ENCODE data around the gene NRM.

Gene NRM

DNA sequence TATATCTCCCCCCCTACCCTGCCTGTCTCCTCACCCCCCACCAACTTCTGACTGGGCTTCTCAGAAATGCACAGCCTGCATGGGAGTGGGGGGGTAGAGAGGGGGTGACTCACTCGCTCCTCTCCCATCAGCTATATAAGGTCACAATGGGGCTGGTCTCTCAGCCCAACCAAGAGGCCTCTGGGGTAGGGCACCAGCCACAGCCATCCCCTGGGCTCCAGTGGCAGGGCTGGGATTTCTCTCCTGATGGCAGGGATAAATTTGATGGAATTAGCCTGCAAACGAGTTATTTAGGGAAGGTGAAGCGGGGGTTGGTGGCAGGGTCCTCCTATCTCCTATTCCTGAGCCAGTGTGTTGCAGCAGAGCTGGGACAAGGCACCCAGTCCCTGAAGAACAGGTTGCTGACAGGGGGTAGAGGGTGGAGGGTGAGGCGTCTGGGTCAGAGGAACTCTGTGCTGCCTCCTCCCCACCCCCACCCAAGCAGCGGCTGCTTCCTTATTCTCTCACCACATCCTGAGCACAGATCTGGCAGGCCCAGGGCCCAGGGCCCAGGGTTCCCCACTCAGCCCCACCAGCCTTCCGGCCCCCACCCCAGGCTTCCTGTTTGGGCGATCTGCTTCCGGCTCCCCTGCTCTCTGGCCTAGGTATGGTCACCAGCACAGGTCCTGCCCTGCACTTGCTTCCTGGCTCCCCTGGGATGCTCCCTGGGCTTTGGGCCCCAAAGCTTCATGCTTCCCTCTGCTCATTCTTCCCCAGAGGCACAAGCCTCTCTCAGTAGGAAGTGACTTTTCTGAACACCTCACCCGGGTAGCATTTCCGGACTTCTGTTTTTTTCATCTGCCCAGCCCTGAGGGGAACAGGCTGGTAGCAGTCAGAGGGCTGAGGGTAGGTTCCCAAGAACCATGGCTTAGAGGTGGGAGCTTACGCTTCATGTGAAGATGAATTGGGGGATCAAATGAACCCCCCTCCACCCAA lies 8.4 kb downstream of the NRM start:
- H3K4me3 ChIP-seq (ENCODE audit: control insufficient read depth, low read depth, low read length), result peak overlapping the region; percentile 92
- peak; percentile 89 for DNase-seq (ENCODE audit: low read depth)
- TF ChIP-seq, protein P1, sequence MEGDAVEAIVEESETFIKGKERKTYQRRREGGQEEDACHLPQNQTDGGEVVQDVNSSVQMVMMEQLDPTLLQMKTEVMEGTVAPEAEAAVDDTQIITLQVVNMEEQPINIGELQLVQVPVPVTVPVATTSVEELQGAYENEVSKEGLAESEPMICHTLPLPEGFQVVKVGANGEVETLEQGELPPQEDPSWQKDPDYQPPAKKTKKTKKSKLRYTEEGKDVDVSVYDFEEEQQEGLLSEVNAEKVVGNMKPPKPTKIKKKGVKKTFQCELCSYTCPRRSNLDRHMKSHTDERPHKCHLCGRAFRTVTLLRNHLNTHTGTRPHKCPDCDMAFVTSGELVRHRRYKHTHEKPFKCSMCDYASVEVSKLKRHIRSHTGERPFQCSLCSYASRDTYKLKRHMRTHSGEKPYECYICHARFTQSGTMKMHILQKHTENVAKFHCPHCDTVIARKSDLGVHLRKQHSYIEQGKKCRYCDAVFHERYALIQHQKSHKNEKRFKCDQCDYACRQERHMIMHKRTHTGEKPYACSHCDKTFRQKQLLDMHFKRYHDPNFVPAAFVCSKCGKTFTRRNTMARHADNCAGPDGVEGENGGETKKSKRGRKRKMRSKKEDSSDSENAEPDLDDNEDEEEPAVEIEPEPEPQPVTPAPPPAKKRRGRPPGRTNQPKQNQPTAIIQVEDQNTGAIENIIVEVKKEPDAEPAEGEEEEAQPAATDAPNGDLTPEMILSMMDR (conservative IDR thresholded peaks at IDR 0.05; ENCODE audit: control insufficient read depth, insufficient read depth, low read depth, low read length), result no peak

- TF ChIP-seq, protein P1 (conservative IDR thresholded peaks at IDR 0.05; ENCODE audit: control insufficient read depth, insufficient read depth, low read depth, low read length), result no peak
- peak overlapping the region; percentile 92 for H3K4me3 ChIP-seq (ENCODE audit: control insufficient read depth, low read depth, low read length)
- no peak for DNase-seq (ENCODE audit: low read depth)
These were observed 9.0 kb downstream of the NRM start for GRCh38 chr6:30681766-30682142.

GRCh38 chr6:30679765-30680535 lies 10.8 kb downstream of the NRM start:
- TF ChIP-seq, protein P1 (conservative IDR thresholded peaks at IDR 0.05; ENCODE audit: control insufficient read depth, insufficient read depth, low read depth, low read length), result no peak
- peak overlapping the region; percentile 20 for H3K4me3 ChIP-seq (ENCODE audit: control insufficient read depth, low read depth, low read length)
- DNase-seq (ENCODE audit: low read depth), result no peak

GRCh38 chr6:30678964-30679726 lies 11.6 kb downstream of the NRM start:
- TF ChIP-seq, protein P1 (conservative IDR thresholded peaks at IDR 0.05; ENCODE audit: control insufficient read depth, insufficient read depth, low read depth, low read length), result peak; percentile 84
- DNase-seq (ENCODE audit: low read depth), result peak; percentile 78

DNA sequence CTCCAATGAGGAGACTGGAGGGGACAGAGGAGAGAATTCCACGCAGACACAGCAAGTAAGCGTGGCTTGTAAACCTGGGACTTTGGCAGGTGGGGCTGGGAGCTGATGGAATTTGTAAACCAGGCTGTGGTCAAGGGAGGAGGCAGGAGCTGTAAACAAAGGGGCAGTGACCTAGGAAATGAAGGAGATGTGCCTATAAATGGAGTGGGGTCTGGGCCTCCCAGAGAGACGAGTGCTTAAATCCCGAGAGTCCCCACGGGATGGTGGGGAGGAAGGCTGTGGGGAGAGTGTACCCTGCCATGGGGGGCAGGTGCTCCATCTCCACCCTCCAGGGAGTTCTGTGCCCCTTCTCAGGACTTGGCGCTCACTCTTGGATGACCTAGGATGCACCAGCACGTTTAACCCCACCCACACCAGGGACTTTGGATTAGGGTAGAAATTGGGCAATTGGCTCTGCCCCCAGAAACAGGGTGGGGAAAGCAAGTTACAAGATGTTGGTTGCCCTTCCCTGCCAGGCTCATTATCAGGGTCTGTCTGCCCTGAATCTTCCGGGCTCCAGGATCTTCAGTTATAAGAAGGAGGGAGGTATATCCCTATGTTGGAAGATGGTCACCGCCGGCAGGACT lies 14.0 kb downstream of the NRM start:
- no peak overlapping the region for H3K4me3 ChIP-seq (ENCODE audit: control insufficient read depth, low read depth, low read length)
- no peak for DNase-seq (ENCODE audit: low read depth)
- TF ChIP-seq, protein P1 (conservative IDR thresholded peaks at IDR 0.05; ENCODE audit: control insufficient read depth, insufficient read depth, low read depth, low read length), result no peak

More at GRCh38 chr6:30678964-30679726, 11.6 kb downstream of the NRM start:
- peak overlapping the region; percentile 21 for H3K4me3 ChIP-seq (ENCODE audit: control insufficient read depth, low read depth, low read length)

Measured in fibroblast of mammary gland (primary cell).